DND-41 (cell line): ENCODE data around the gene ADGRG7.

ENCODE experiments used
- EZH2 ChIP-seq: IDR thresholded peaks from 3 replicates; pipeline ENCODE4 v1.6.1; 2012; ENCODE audit warnings: borderline replicate concordance, low read depth, mild to moderate bottlenecking, moderate library complexity, low read length, inconsistent platforms; ENCODE audit not compliant: severe bottlenecking
- TF ChIP-seq, protein P1 (sequence below): IDR thresholded peaks from 2 replicates; pipeline ENCODE4 v1.5.1; 2012; ENCODE audit warnings: borderline replicate concordance, low read length, moderate library complexity, mild to moderate bottlenecking; ENCODE audit not compliant: poor library complexity, severe bottlenecking; ENCODE audit errors: extremely low read depth

DNA sequence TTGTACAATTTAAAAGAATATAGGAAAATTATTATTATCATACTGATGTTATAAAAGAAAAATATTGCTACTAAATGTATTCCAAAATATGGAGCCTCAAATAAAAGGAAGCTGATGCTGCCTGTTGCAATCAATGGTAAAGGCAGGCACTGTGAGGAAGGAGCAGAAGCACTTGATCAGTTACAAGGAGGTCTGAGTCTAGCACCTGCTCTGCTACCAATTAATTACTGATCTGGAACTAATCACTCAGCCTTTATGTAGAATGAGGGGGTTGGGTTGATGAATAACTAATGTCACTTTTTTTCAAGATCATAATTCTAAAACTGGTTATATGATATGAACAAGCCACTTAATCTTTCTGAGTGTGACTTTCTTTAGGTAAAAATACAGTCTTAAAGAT lies 5.5 kb downstream of the ADGRG7 start:
- TF ChIP-seq, protein P1, sequence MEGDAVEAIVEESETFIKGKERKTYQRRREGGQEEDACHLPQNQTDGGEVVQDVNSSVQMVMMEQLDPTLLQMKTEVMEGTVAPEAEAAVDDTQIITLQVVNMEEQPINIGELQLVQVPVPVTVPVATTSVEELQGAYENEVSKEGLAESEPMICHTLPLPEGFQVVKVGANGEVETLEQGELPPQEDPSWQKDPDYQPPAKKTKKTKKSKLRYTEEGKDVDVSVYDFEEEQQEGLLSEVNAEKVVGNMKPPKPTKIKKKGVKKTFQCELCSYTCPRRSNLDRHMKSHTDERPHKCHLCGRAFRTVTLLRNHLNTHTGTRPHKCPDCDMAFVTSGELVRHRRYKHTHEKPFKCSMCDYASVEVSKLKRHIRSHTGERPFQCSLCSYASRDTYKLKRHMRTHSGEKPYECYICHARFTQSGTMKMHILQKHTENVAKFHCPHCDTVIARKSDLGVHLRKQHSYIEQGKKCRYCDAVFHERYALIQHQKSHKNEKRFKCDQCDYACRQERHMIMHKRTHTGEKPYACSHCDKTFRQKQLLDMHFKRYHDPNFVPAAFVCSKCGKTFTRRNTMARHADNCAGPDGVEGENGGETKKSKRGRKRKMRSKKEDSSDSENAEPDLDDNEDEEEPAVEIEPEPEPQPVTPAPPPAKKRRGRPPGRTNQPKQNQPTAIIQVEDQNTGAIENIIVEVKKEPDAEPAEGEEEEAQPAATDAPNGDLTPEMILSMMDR, result no peak
- no peak for TF ChIP-seq EZH2
